BLaER1 (cell line): Measurements from ENCODE around the gene ACTC1.

Experiments
- H3K27ac ChIP-seq: shearing (Covaris generic); formaldehyde crosslinking; 2 replicates; pipeline ENCODE4 v1.8.1; 2022
- H3K27me3 ChIP-seq: shearing (Covaris generic); formaldehyde crosslinking; 2 replicates; pipeline ENCODE4 v1.8.1; 2022
- H3K36me3 ChIP-seq: shearing (Covaris generic); formaldehyde crosslinking; 2 replicates; pipeline ENCODE4 v1.8.1; 2022
- H3K4me1 ChIP-seq: shearing (Covaris generic); formaldehyde crosslinking; 2 replicates; pipeline ENCODE4 v1.8.1; 2022
- H3K4me2 ChIP-seq: shearing (Covaris generic); formaldehyde crosslinking; 2 replicates; pipeline ENCODE4 v1.8.1; 2022
- H3K4me3 ChIP-seq: shearing (Covaris generic); formaldehyde crosslinking; 2 replicates; pipeline ENCODE4 v1.8.1; 2022
- H3K9ac ChIP-seq: shearing (Covaris generic); formaldehyde crosslinking; 2 replicates; pipeline ENCODE4 v1.8.1; 2022
- H3K9me3 ChIP-seq: shearing (Covaris generic); formaldehyde crosslinking; 2 replicates; pipeline ENCODE4 v1.8.1; 2022
- H4K20me1 ChIP-seq: shearing (Covaris generic); formaldehyde crosslinking; 2 replicates; pipeline ENCODE4 v1.8.1; 2022
- Cebpa-rat ChIP-seq: shearing (Covaris generic); IDR thresholded peaks from 2 replicates; pipeline ENCODE4 v1.8.1; 2022

The ACTC1 gene

GRCh38 chr15:34760909-34761308, 34.4 kb downstream of the ACTC1 start:
- H3K36me3 ChIP-seq = no peaks in the 10 kb centered on the region
- H3K4me2 ChIP-seq = no peak overlapping the region
- TF ChIP-seq Cebpa-rat = no peak
- H3K9me3 ChIP-seq = no peaks in the 10 kb centered on the region
- H3K27me3 ChIP-seq = no peaks in the 10 kb centered on the region
- no peak overlapping the region for H3K4me3 ChIP-seq
- peaks cover 7% of the 10 kb centered on the region; the same call in 1 of the 2 replicates for H3K4me1 ChIP-seq
- H4K20me1 ChIP-seq = no peaks in the 10 kb centered on the region
- no peak overlapping the region for H3K9ac ChIP-seq
- H3K27ac ChIP-seq = no peak overlapping the region

- H3K9ac ChIP-seq = no peak overlapping the region
- no peak overlapping the region for H3K4me3 ChIP-seq
- no peak for TF ChIP-seq Cebpa-rat
- no peak overlapping the region for H3K4me2 ChIP-seq
- H3K4me1 ChIP-seq = peaks cover 7% of the 10 kb centered on the region; the same call in 1 of the 2 replicates
- peaks cover 2% of the 10 kb centered on the region; the same call in 1 of the 2 replicates for H3K9me3 ChIP-seq
- H3K36me3 ChIP-seq = no peaks in the 10 kb centered on the region
- no peaks in the 10 kb centered on the region for H4K20me1 ChIP-seq
- H3K27ac ChIP-seq = no peak overlapping the region
- peaks cover under 1% of the 10 kb centered on the region; the same call in 1 of the 2 replicates for H3K27me3 ChIP-seq
Measured at GRCh38 chr15:34759992-34760391, 35.4 kb downstream of the ACTC1 start.

GRCh38 chr15:34759347-34759746, 36.0 kb downstream of the ACTC1 start:
- Histone ChIP-seq H3K9ac (no peak overlapping the region), H3K36me3 (no peaks in the 10 kb centered on the region), H4K20me1 (no peaks in the 10 kb centered on the region), H3K4me1 (peaks cover 7% of the 10 kb centered on the region; the same call in 1 of the 2 replicates), H3K27ac (no peak overlapping the region), H3K4me2 (no peak overlapping the region), H3K27me3 (peaks cover 6% of the 10 kb centered on the region; the same call in 1 of the 2 replicates), H3K4me3 (no peak overlapping the region), H3K9me3 (peaks cover 8% of the 10 kb centered on the region)
- no peak for TF ChIP-seq Cebpa-rat

- no peak for TF ChIP-seq Cebpa-rat
- Histone ChIP-seq H3K36me3 (no peaks in the 10 kb centered on the region), H4K20me1 (no peaks in the 10 kb centered on the region), H3K4me1 (peaks cover 3% of the 10 kb centered on the region; the same call in 1 of the 2 replicates), H3K27me3 (peaks cover 10% of the 10 kb centered on the region; the same call in 1 of the 2 replicates), H3K9ac (no peak overlapping the region), H3K4me2 (no peak overlapping the region), H3K27ac (no peak overlapping the region), H3K4me3 (no peak overlapping the region), H3K9me3 (peaks cover 12% of the 10 kb centered on the region)
Measured at GRCh38 chr15:34757262-34757661, 38.1 kb downstream of the ACTC1 start.

- Histone ChIP-seq H3K9ac (no peak overlapping the region), H3K27me3 (peaks cover 10% of the 10 kb centered on the region; the same call in 1 of the 2 replicates), H3K27ac (no peak overlapping the region), H3K36me3 (no peaks in the 10 kb centered on the region), H3K4me1 (no peaks in the 10 kb centered on the region), H3K9me3 (peaks cover 12% of the 10 kb centered on the region), H4K20me1 (no peaks in the 10 kb centered on the region), H3K4me2 (no peak overlapping the region), H3K4me3 (no peak overlapping the region)
- no peak for TF ChIP-seq Cebpa-rat
Measured at GRCh38 chr15:34755419-34755773, 40.0 kb downstream of the ACTC1 start.

- H4K20me1 ChIP-seq = no peaks in the 10 kb centered on the region
- H3K27ac ChIP-seq = no peak within 1 kb of the TSS
- peaks cover 10% of the 10 kb centered on the region; the same call in 1 of the 2 replicates for H3K27me3 ChIP-seq
- no peak for TF ChIP-seq Cebpa-rat
- H3K9me3 ChIP-seq = peaks cover 12% of the 10 kb centered on the region
- H3K9ac ChIP-seq = no peak within 1 kb of the TSS
- no peak within 1 kb of the TSS for H3K4me3 ChIP-seq
- no peak within 1 kb of the TSS for H3K4me2 ChIP-seq
- H3K4me1 ChIP-seq = no peaks in the 10 kb centered on the region
- no peaks in the 10 kb centered on the region for H3K36me3 ChIP-seq
Measured at GRCh38 chr15:34754674-34755418, 40.5 kb downstream of the ACTC1 start, which contains the start of gene GJD2. TSS of gene GJD2 (minus strand) at chr15:34754998. CDS start at chr15:34754488, 510 bp downstream.

GRCh38 chr15:34754171-34754601, 41.2 kb downstream of the ACTC1 start:
- Histone ChIP-seq H4K20me1 (no peaks in the 10 kb centered on the region), H3K4me3 (no peak overlapping the region), H3K27ac (no peak overlapping the region), H3K36me3 (no peaks in the 10 kb centered on the region), H3K9me3 (peaks cover 12% of the 10 kb centered on the region), H3K4me2 (no peak overlapping the region), H3K27me3 (peaks cover 10% of the 10 kb centered on the region; the same call in 1 of the 2 replicates), H3K4me1 (no peaks in the 10 kb centered on the region), H3K9ac (no peak overlapping the region)
- no peak for TF ChIP-seq Cebpa-rat

- H3K9me3 ChIP-seq = peaks cover 12% of the 10 kb centered on the region
- no peaks in the 10 kb centered on the region for H4K20me1 ChIP-seq
- no peak for TF ChIP-seq Cebpa-rat
- H3K4me3 ChIP-seq = no peak overlapping the region
- no peak overlapping the region for H3K27ac ChIP-seq
- no peaks in the 10 kb centered on the region for H3K4me1 ChIP-seq
- H3K27me3 ChIP-seq = peaks cover 10% of the 10 kb centered on the region; the same call in 1 of the 2 replicates
- no peak overlapping the region for H3K9ac ChIP-seq
- no peaks in the 10 kb centered on the region for H3K36me3 ChIP-seq
- H3K4me2 ChIP-seq = no peak overlapping the region
Measured at GRCh38 chr15:34753236-34753894, 42.0 kb downstream of the ACTC1 start.

- H3K9me3 ChIP-seq = peaks cover 7% of the 10 kb centered on the region
- TF ChIP-seq Cebpa-rat = no peak
- no peaks in the 10 kb centered on the region for H3K36me3 ChIP-seq
- no peak overlapping the region for H3K27ac ChIP-seq
- H3K4me3 ChIP-seq = no peak overlapping the region
- no peaks in the 10 kb centered on the region for H4K20me1 ChIP-seq
- no peak overlapping the region for H3K4me2 ChIP-seq
- peaks cover 7% of the 10 kb centered on the region; the same call in 1 of the 2 replicates for H3K27me3 ChIP-seq
- H3K4me1 ChIP-seq = no peaks in the 10 kb centered on the region
- H3K9ac ChIP-seq = no peak overlapping the region
Measured at GRCh38 chr15:34749691-34750090, 45.7 kb downstream of the ACTC1 start.
